ENCODE results near the gene GNRHR. TPM values are rescaled to one million over a fixed set of nuclear protein-coding genes. Genes with fewer than 3 reads are reported as not detected.
"Not testable (repeated sequence)": the region's sequence is repeated elsewhere in the genome, so short reads cannot be mapped to it uniquely, and the experiment has no call there.

GNRHR gene
- polyA plus RNA-seq, 1 donor (not counting 4 experiments of a cell fraction or from before 2014, with no cell fraction given) = 0.24 TPM

- peak overlapping the region; percentile 78 for H2AFZ ChIP-seq (ENCODE audit: control insufficient read depth, low read length)
- peak overlapping the region; percentile 57 for H3K4me2 ChIP-seq (ENCODE audit: control insufficient read depth, extremely low read depth, insufficient read depth, low read depth, low read length)
These were observed 7.9 kb upstream of the GNRHR start for GRCh38 chr4:67762086-67762485.

GRCh38 chr4:67756991-67757390, 2.8 kb upstream of the GNRHR start:
- not testable (repeated sequence) for H4K20me1 ChIP-seq (ENCODE audit: control insufficient read depth, extremely low read depth, insufficient read depth, low read length)

More at GRCh38 chr4:67762086-67762485, 7.9 kb upstream of the GNRHR start:
- Histone ChIP-seq H3K4me1 (ENCODE audit: control insufficient read depth, extremely low read depth, insufficient read depth, low read length) (peaks cover 9% of the 10 kb centered on the region), H3K4me3 (ENCODE audit: control insufficient read depth in 2 of 3, extremely low read depth in 1 of 3, insufficient read depth in 2 of 3, low read depth in 1 of 3, low read length in 3 of 3) (peak overlapping the region in 1 of 3 experiments; percentile 11), H3K9ac (ENCODE audit: control insufficient read depth, extremely low read depth, insufficient read depth, low read length) (no peak overlapping the region), H3K9me1 (ENCODE audit: control insufficient read depth, extremely low read depth, insufficient read depth, low read length) (no peaks in the 10 kb centered on the region), H3K9me3 (ENCODE audit: control insufficient read depth, low read depth, low read length) (no peaks in the 10 kb centered on the region), H3K79me2 (ENCODE audit: control insufficient read depth, insufficient read depth, low read length) (no peaks in the 10 kb centered on the region), H3K36me3 (ENCODE audit: control insufficient read depth in 2 of 2, extremely low read depth in 1 of 2, insufficient read depth in 2 of 2, low read length in 2 of 2) (no peaks in the 10 kb centered on the region), H4K20me1 (ENCODE audit: control insufficient read depth, extremely low read depth, insufficient read depth, low read length) (no peaks in the 10 kb centered on the region), H3K27me3 (ENCODE audit: control insufficient read depth, extremely low read depth, insufficient read depth, low read length) (no peaks in the 10 kb centered on the region), H3K27ac (ENCODE audit: control insufficient read depth, insufficient read depth, low read length) (no peak overlapping the region)
- peak; percentile 32 for FAIRE-seq
- dilution Hi-C loops (cut with MboI; ENCODE audit: extremely low pct_ligation_motif_present, low sequenced_read_pairs) = no loop called here
- TF ChIP-seq EZH2 (IDR thresholded peaks at IDR 0.05; ENCODE audit: low read length) (no peak), CTCF (optimal IDR thresholded peaks at IDR 0.05 in 1 of 3, IDR thresholded peaks at IDR 0.05 in 1 of 3, conservative IDR thresholded peaks at IDR 0.05 in 1 of 3; ENCODE audit: extremely low read depth in 1 of 3, insufficient read depth in 2 of 3, low read length in 3 of 3) (no peak)
- DNase-seq (ENCODE audit: low read depth, low spot score) = no peak

GRCh38 chr4:67755974-67756373, 1.8 kb upstream of the GNRHR start:
- FAIRE-seq = no peak
- Histone ChIP-seq H3K9me3 (ENCODE audit: control insufficient read depth, low read depth, low read length) (no peaks in the 10 kb centered on the region), H3K4me3 (ENCODE audit: control insufficient read depth in 2 of 3, extremely low read depth in 1 of 3, insufficient read depth in 2 of 3, low read depth in 1 of 3, low read length in 3 of 3) (no peak overlapping the region), H3K4me1 (ENCODE audit: control insufficient read depth, extremely low read depth, insufficient read depth, low read length) (peaks cover 7% of the 10 kb centered on the region), H2AFZ (ENCODE audit: control insufficient read depth, low read length) (no peak overlapping the region), H3K36me3 (ENCODE audit: control insufficient read depth in 2 of 2, extremely low read depth in 1 of 2, insufficient read depth in 2 of 2, low read length in 2 of 2) (no peaks in the 10 kb centered on the region), H3K9me1 (ENCODE audit: control insufficient read depth, extremely low read depth, insufficient read depth, low read length) (no peaks in the 10 kb centered on the region), H3K27ac (ENCODE audit: control insufficient read depth, insufficient read depth, low read length) (no peak overlapping the region), H3K79me2 (ENCODE audit: control insufficient read depth, insufficient read depth, low read length) (no peaks in the 10 kb centered on the region), H4K20me1 (ENCODE audit: control insufficient read depth, extremely low read depth, insufficient read depth, low read length) (no peaks in the 10 kb centered on the region), H3K9ac (ENCODE audit: control insufficient read depth, extremely low read depth, insufficient read depth, low read length) (no peak overlapping the region), H3K4me2 (ENCODE audit: control insufficient read depth, extremely low read depth, insufficient read depth, low read depth, low read length) (no peak overlapping the region), H3K27me3 (ENCODE audit: control insufficient read depth, extremely low read depth, insufficient read depth, low read length) (no peaks in the 10 kb centered on the region)
- DNase-seq (ENCODE audit: low read depth, low spot score) = no peak
- TF ChIP-seq EZH2 (IDR thresholded peaks at IDR 0.05; ENCODE audit: low read length) = no peak
- no peak for TF ChIP-seq CTCF (optimal IDR thresholded peaks at IDR 0.05 in 1 of 3, IDR thresholded peaks at IDR 0.05 in 1 of 3, conservative IDR thresholded peaks at IDR 0.05 in 1 of 3; ENCODE audit: extremely low read depth in 1 of 3, insufficient read depth in 2 of 3, low read length in 3 of 3)
- dilution Hi-C loops (cut with MboI; ENCODE audit: extremely low pct_ligation_motif_present, low sequenced_read_pairs) = no loop called here

More at GRCh38 chr4:67756991-67757390, 2.8 kb upstream of the GNRHR start:
- H3K9me1 ChIP-seq (ENCODE audit: control insufficient read depth, extremely low read depth, insufficient read depth, low read length); H3K27ac ChIP-seq (ENCODE audit: control insufficient read depth, insufficient read depth, low read length); FAIRE-seq; H2AFZ ChIP-seq (ENCODE audit: control insufficient read depth, low read length); DNase-seq (ENCODE audit: low read depth, low spot score); H3K4me2 ChIP-seq (ENCODE audit: control insufficient read depth, extremely low read depth, insufficient read depth, low read depth, low read length); H3K79me2 ChIP-seq (ENCODE audit: control insufficient read depth, insufficient read depth, low read length); H3K4me1 ChIP-seq (ENCODE audit: control insufficient read depth, extremely low read depth, insufficient read depth, low read length); dilution Hi-C loops (cut with MboI; ENCODE audit: extremely low pct_ligation_motif_present, low sequenced_read_pairs); H3K36me3 ChIP-seq (ENCODE audit: control insufficient read depth in 2 of 2, extremely low read depth in 1 of 2, insufficient read depth in 2 of 2, low read length in 2 of 2); H3K9ac ChIP-seq (ENCODE audit: control insufficient read depth, extremely low read depth, insufficient read depth, low read length); H3K9me3 ChIP-seq (ENCODE audit: control insufficient read depth, low read depth, low read length); H3K27me3 ChIP-seq (ENCODE audit: control insufficient read depth, extremely low read depth, insufficient read depth, low read length); H3K4me3 ChIP-seq (ENCODE audit: control insufficient read depth in 2 of 3, extremely low read depth in 1 of 3, insufficient read depth in 2 of 3, low read depth in 1 of 3, low read length in 3 of 3): not testable (repeated sequence)
